Stimulated activated CD4-positive, alpha-beta T cell treated with anti-CD3 and anti-CD28 coated beads, Interleukin-12 subunit alpha, Interleukin-12 subunit beta, amount 100 ng/mL, for 48 hours (primary cell): Measurements from ENCODE around the gene PIAS1.
A peak's percentile ranks its signal among the peaks of the same experiment; 100 is the strongest.
"Not testable (repeated sequence)": the region's sequence is repeated elsewhere in the genome, so short reads cannot be mapped to it uniquely, and the experiment has no call there.

Source experiments
- DNase-seq, 3 donors: peaks; one replicate each; pipeline ENCODE4 v3.0.0-alpha.2; 2020; ENCODE audit warnings: low read depth in 2 of 3, low spot score in 1 of 3

Gene PIAS1

GRCh38 chr15:68113751-68114150 is 59.6 kb downstream of the PIAS1 start:
- DNase-seq = no peak

- DNase-seq = no peak
Measured at GRCh38 chr15:68114356-68114755, 60.2 kb downstream of the PIAS1 start.

GRCh38 chr15:68114840-68115239 is 60.7 kb downstream of the PIAS1 start:
- DNase-seq = no peak

GRCh38 chr15:68124700-68125099 is 70.6 kb downstream of the PIAS1 start:
- DNase-seq = no peak

- no peak for DNase-seq
Measured at GRCh38 chr15:68126396-68126795, 72.3 kb downstream of the PIAS1 start.

- DNase-seq = no peak
Measured at GRCh38 chr15:68129072-68129471, 75.0 kb downstream of the PIAS1 start.

- no peak for DNase-seq
Measured at GRCh38 chr15:68130851-68131250, 76.7 kb downstream of the PIAS1 start.

- no peak for DNase-seq
Measured at GRCh38 chr15:68137096-68137495, 83.0 kb downstream of the PIAS1 start.

- DNase-seq = no peak
Measured at GRCh38 chr15:68143129-68143528, 89.0 kb downstream of the PIAS1 start.

- no peak for DNase-seq
Measured at GRCh38 chr15:68143785-68144184, 89.7 kb downstream of the PIAS1 start.

GRCh38 chr15:68145706-68146105 is 91.6 kb downstream of the PIAS1 start:
- DNase-seq = no peak

- no peak for DNase-seq
Measured at GRCh38 chr15:68148039-68148438, 93.9 kb downstream of the PIAS1 start.

- DNase-seq = no peak
Measured at GRCh38 chr15:68149059-68149458, 94.9 kb downstream of the PIAS1 start.

GRCh38 chr15:68150187-68150586 is 96.1 kb downstream of the PIAS1 start:
- DNase-seq = no peak

GRCh38 chr15:68151277-68151676 is 97.2 kb downstream of the PIAS1 start:
- no peak for DNase-seq

GRCh38 chr15:68152342-68152741 is 98.2 kb downstream of the PIAS1 start:
- no peak for DNase-seq

- peak in 1 of 3 donors; percentile 9 for DNase-seq
Measured at GRCh38 chr15:68154923-68155559, 100.9 kb downstream of the PIAS1 start.

GRCh38 chr15:68157074-68157473 is 103.0 kb downstream of the PIAS1 start:
- no peak for DNase-seq

GRCh38 chr15:68158046-68158628 is 104.0 kb downstream of the PIAS1 start:
- no peak for DNase-seq

GRCh38 chr15:68163191-68163590 is 109.1 kb downstream of the PIAS1 start:
- no peak for DNase-seq

- no peak for DNase-seq
Measured at GRCh38 chr15:68166847-68167246, 112.7 kb downstream of the PIAS1 start.

- not testable (repeated sequence) for DNase-seq
Measured at GRCh38 chr15:68172037-68172436, 117.9 kb downstream of the PIAS1 start.

- no peak for DNase-seq
Measured at GRCh38 chr15:68173119-68173518, 119.0 kb downstream of the PIAS1 start.
